WERI-Rb-1 (cell line): ENCODE results near the gene COQ7.

Experiments
- DNase-seq: peaks from one replicate; pipeline ENCODE4 v3.0.0-alpha.2; 2020
- H3K27ac ChIP-seq: fragments of 250-450 bp; sonication (Bioruptor Pico); 2 replicates; pipeline ENCODE4 v1.5.1; 2020; ENCODE audit warnings: mild to moderate bottlenecking, moderate library complexity
- H3K27me3 ChIP-seq: fragments of 250-450 bp; sonication (Bioruptor Pico); 2 replicates; pipeline ENCODE4 v1.5.1; 2021; ENCODE audit warnings: mild to moderate bottlenecking, low read depth, moderate library complexity; ENCODE audit not compliant: insufficient read depth, severe bottlenecking
- H3K36me3 ChIP-seq: fragments of 250-450 bp; sonication (Bioruptor Pico); 2 replicates; pipeline ENCODE4 v1.5.1; 2020; ENCODE audit warnings: mild to moderate bottlenecking, moderate library complexity
- H3K4me3 ChIP-seq: 2 replicates; pipeline ENCODE4 v1.5.1; 2011; ENCODE audit warnings: low read depth, mild to moderate bottlenecking, control low read depth, low read length
- H3K9me3 ChIP-seq: fragments of 250-450 bp; sonication (Bioruptor Pico); 2 replicates; pipeline ENCODE4 v1.5.1; 2021; ENCODE audit warnings: mild to moderate bottlenecking, moderate library complexity; ENCODE audit not compliant: severe bottlenecking
- TF ChIP-seq, protein P1 (sequence below): IDR thresholded peaks from 2 replicates; pipeline ENCODE4 v1.5.1; 2011; ENCODE audit warnings: low read depth, mild to moderate bottlenecking, control low read depth, inconsistent platforms, low read length

The COQ7 gene

DNA sequence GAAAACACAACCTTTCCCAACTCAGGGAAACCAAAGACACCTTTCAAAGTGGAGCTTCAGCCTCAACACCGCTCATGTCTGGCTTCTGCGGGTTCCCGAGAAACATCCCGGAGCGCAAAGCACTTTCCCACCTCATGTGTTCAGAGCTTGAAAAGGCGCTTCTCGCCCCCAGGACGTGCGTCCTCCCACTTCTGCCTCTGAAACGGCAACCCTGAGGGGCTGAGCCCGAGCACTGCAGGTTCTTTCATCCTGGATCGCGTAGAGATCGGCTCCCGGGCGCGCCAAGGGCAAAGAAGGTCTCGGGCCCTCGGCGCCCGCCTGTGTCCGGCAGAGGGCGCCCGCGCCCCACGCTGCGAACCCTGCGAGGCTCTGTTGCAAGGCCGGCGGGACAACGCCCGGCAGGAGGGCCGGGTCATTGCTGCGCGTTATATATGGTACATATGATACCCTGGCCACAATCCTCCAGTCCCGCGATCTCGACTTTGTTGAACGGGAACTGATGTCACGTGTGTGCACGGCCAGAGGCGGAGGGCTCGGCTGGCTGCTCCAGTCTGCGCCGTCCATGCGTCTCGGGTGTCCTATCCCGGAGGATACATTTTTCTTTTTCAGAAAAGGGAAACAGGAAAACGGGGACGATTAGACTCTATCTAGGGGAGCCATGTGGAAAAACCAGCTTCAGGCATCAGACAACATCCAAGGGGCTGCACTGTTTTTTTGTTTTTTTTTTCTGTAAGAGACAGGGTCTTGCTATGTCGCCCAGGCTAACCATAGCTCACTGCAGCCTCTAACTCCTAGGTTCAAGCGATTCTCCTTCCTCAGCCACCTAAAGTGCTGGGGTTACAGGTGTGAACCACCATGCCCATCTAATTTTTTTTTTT is 19.1 kb downstream of the COQ7 start:
- no peaks in the 10 kb centered on the region for H3K36me3 ChIP-seq
- peak overlapping the region; percentile 16 for H3K4me3 ChIP-seq
- H3K9me3 ChIP-seq, result no peaks in the 10 kb centered on the region
- H3K27ac ChIP-seq, result no peak overlapping the region
- no peaks in the 10 kb centered on the region for H3K27me3 ChIP-seq
- TF ChIP-seq, protein P1, sequence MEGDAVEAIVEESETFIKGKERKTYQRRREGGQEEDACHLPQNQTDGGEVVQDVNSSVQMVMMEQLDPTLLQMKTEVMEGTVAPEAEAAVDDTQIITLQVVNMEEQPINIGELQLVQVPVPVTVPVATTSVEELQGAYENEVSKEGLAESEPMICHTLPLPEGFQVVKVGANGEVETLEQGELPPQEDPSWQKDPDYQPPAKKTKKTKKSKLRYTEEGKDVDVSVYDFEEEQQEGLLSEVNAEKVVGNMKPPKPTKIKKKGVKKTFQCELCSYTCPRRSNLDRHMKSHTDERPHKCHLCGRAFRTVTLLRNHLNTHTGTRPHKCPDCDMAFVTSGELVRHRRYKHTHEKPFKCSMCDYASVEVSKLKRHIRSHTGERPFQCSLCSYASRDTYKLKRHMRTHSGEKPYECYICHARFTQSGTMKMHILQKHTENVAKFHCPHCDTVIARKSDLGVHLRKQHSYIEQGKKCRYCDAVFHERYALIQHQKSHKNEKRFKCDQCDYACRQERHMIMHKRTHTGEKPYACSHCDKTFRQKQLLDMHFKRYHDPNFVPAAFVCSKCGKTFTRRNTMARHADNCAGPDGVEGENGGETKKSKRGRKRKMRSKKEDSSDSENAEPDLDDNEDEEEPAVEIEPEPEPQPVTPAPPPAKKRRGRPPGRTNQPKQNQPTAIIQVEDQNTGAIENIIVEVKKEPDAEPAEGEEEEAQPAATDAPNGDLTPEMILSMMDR, result peak; percentile 91
- peak; percentile 85 for DNase-seq

DNA sequence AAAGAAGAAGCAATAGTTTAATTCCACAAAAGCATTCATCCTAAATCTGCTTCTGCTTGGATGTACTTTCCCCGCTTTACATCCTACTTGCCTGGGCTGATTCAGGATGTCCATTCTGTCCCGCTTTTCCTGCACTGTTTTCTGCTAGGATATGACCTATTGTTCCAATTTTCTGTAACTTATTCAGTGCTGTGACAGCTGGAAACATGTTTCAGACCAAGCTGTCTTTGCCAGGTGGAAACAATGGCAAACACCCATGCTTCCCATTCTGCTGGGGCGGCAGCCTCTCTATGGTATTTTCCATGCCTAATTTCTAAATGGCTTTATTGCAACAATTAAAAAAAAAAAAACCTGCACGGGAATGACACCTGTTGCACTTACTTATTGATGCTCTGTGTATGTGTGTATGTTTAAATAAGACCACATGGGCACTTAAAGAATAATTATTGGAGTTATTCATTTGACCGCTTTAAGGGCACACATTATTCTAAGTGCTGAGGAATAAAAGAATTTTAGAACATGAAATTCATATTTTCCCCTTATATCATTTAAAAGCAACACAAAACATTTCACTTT is 21.0 kb downstream of the COQ7 start:
- Histone ChIP-seq H3K36me3 (no peaks in the 10 kb centered on the region), H3K27ac (no peak overlapping the region), H3K9me3 (no peaks in the 10 kb centered on the region), H3K27me3 (no peaks in the 10 kb centered on the region), H3K4me3 (no peak overlapping the region)
- DNase-seq, result no peak
- TF ChIP-seq, protein P1, result no peak

DNA sequence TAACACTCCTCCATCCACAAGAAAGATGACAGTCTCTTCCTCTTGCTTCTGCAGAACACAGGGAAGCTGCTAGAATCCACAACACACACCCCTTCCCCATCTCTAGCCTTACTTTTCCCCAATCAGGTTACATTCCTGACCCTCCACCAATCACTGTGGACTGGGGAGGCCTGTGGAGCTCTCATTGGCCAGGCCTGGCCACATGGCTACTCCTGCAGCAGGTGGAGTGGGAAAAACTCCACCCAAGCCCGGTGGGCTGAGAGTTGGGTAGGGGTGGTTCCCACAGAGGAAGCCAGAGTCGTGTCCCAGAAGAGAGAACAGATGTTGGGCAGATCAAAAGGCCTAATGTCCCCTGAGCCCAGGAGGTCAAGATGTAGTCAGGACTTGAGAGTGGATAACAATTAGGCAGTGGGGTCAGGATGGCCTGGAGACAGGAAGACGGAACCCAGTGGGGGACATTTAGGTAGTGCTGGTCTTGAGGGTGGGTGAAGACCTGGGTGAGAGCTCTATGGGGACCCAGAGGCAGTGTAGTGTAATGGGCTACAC is 22.1 kb downstream of the COQ7 start:
- Histone ChIP-seq H3K27me3 (no peaks in the 10 kb centered on the region), H3K36me3 (no peaks in the 10 kb centered on the region), H3K9me3 (no peaks in the 10 kb centered on the region), H3K4me3 (no peak overlapping the region), H3K27ac (no peak overlapping the region)
- TF ChIP-seq, protein P1, result no peak
- no peak for DNase-seq

DNA sequence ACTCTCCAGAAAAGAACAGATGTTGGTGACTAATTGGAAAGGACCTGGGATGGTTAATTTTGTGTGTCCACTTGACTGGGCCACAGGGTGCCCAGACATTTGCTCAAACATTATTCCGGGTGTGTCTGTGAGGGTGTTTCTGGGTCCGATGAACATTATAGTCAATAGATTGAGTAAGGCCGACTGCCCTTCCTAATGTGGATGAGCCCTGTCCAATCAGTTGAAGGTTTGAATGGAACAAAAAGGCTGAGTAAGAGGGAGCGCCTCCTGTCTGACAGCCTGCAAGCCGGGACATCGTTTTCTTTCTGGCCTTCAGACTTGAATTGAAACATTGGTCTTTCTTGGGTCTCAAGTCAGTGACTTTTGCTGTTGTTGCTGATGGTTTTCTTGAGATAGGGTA is 23.5 kb downstream of the COQ7 start:
- TF ChIP-seq, protein P1, result no peak
- no peak overlapping the region for H3K4me3 ChIP-seq
- H3K27ac ChIP-seq, result no peak overlapping the region
- no peaks in the 10 kb centered on the region for H3K36me3 ChIP-seq
- no peaks in the 10 kb centered on the region for H3K27me3 ChIP-seq
- DNase-seq, result no peak
- no peaks in the 10 kb centered on the region for H3K9me3 ChIP-seq

DNA sequence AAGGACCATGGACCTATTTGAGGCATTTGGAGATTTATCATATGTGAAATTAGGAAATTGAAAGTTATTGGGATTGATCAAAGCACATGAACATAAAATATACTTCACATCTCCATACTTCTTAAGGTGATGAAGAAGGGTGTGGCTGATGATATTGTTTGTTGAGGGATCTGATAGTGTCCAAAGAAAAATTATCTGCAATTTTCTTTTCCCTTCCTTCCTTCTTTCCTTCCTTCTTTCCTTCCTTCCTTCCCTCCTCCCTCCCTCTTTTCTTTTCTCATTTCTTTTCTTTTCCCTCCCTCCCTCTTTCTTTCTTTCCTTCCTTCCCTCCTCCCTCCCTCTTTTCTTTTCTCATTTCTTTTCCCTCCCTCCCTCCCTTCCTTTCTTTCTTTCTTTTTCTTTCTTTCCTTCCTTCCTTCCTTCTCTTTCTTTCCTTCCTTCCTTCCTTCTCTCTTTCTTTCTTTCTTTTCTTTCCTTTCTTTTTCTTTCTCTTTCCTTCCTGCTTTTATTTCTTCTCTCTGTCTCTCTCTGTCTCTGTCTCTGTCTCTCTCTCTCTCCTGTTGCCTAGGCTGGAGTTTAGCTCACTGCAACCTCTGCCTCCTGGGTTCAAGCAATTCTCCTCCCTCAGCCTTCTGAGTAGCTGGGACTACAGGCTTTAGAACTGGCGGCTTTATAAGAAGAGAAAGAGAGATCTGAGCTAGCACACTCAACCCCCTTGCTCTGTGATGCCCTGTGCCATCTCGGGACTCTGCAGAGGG is 25.4 kb downstream of the COQ7 start:
- Histone ChIP-seq H3K4me3 (no peak overlapping the region), H3K36me3 (no peaks in the 10 kb centered on the region), H3K9me3 (no peaks in the 10 kb centered on the region), H3K27me3 (no peaks in the 10 kb centered on the region), H3K27ac (no peak overlapping the region)
- TF ChIP-seq, protein P1, result no peak
- no peak for DNase-seq
